Kidney (tissue), 14 donors: Measurements from ENCODE around the gene TEX11. TPM values are rescaled to one million over a fixed set of nuclear protein-coding genes. Genes with fewer than 3 reads are reported as not detected.
A peak's percentile ranks its signal among the peaks of the same experiment; 100 is the strongest.

Experiments used
- DNase-seq, 5 donors: peaks; one replicate each; pipeline ENCODE4 v3.0.0-alpha.2; 2013 to 2020
- FAIRE-seq: peaks from 2 replicates; lab custom pipeline; 2012; peaks lifted over from hg19 to GRCh38; lab: Jason Lieb, UNC
- H3K27ac ChIP-seq, 2 donors: one replicate each; pipeline ENCODE4 v1.7.0; 2013; ENCODE audit warnings: low read depth in 2 of 2, low read length in 2 of 2, inconsistent platforms in 1 of 2
- H3K27me3 ChIP-seq: one replicate; pipeline ENCODE4 v1.7.1; 2013; ENCODE audit warnings: low read length, inconsistent platforms; ENCODE audit not compliant: control insufficient read depth, insufficient read depth
- H3K36me3 ChIP-seq, 3 donors: one replicate each; pipeline versions ENCODE4 v1.7.0 to v1.7.1; 2013; ENCODE audit warnings: low read length in 3 of 3, control low read depth in 1 of 3, inconsistent platforms in 1 of 3; ENCODE audit not compliant: insufficient read depth in 3 of 3, control insufficient read depth in 2 of 3
- H3K4me1 ChIP-seq, 3 donors: one replicate each; pipeline versions ENCODE4 v1.7.0 to v1.7.1; 2013; ENCODE audit warnings: low read length in 3 of 3, inconsistent platforms in 1 of 3, low read depth in 1 of 3; ENCODE audit not compliant: control insufficient read depth in 2 of 3, insufficient read depth in 2 of 3
- H3K4me3 ChIP-seq, 3 donors: one replicate each; pipeline versions ENCODE4 v1.7.0 to v1.8.1; 2013; ENCODE audit warnings: low read length in 3 of 3, control low read depth in 1 of 3, inconsistent platforms in 1 of 3
- H3K9ac ChIP-seq, 3 donors: one replicate each; pipeline versions ENCODE4 v1.7.0 to v1.7.1; 2013; ENCODE audit warnings: low read length in 3 of 3, control low read depth in 1 of 3, inconsistent platforms in 1 of 3
- H3K9me3 ChIP-seq, 3 donors: one replicate each; pipeline versions ENCODE4 v1.7.0 to v1.7.1; 2013; ENCODE audit warnings: low read length in 3 of 3, control low read depth in 1 of 3, inconsistent platforms in 1 of 3; ENCODE audit not compliant: control insufficient read depth in 2 of 3, insufficient read depth in 1 of 3
- CTCF ChIP-seq: IDR thresholded peaks from 3 replicates; pipeline ENCODE4 v1.5.1; 2012; ENCODE audit warnings: mild to moderate bottlenecking, moderate library complexity, borderline replicate concordance; ENCODE audit not compliant: insufficient read depth; ENCODE audit errors: extremely low read depth
- intact Hi-C: fragments of 100-400 bp; cut with DNase I; formaldehyde crosslinking; loops from one replicate; pipeline ENCODE4 v1.11.1; 2022
- polyA plus RNA-seq: library from polyadenylated mRNA; stranded (reverse); fragments of 350-450 nt; fragmentation: Illumina TruSeq; extraction: RNeasy Lipid Tissue Mini Kit (QIAGEN cat#74804); gene quantifications from one replicate; pipeline ENCODE4 v1.2.3, GENCODE V29; 2014; ENCODE audit warnings: low read depth, low replicate concordance; ENCODE audit not compliant: insufficient read depth
- total RNA-seq: library from RNA; stranded (reverse); fragmentation: NEBNext Ultra II Directional; extraction: Animal tissue kit (Norgen Biotek cat#: 25700); gene quantifications from one replicate; pipeline ENCODE4 v1.2.1, GENCODE V29; 2021
- donor health status: control.
- donor health status: control.
- donor health status: control.
- donor health status: control.
- donor health status: control.
- donor health status: DM: yes; HTN: yes; CAD: no.
- donor health status: Normal renal cell carcinoma (clear cell type).

Gene TEX11
- total and polyA plus RNA-seq, 2 donors from 2014 or later = 0.28 TPM; not detected in 1

- peak in 2 of 5 donors; percentile 62 to 64 for DNase-seq
- H3K4me1 ChIP-seq = peaks cover 0 to 9% (median 4%) of the 10 kb centered on the region in 3 donors
- no peak for TF ChIP-seq CTCF
- peak overlapping the region in 1 of 2 donors; percentile 69 for H3K27ac ChIP-seq
- intact Hi-C loops = no loop called here
- no peak overlapping the region for H3K4me3 ChIP-seq
- no peak for FAIRE-seq
- H3K36me3 ChIP-seq = no peaks in the 10 kb centered on the region
- H3K9me3 ChIP-seq = no peaks in the 10 kb centered on the region
- no peak overlapping the region for H3K9ac ChIP-seq
- H3K27me3 ChIP-seq = no peaks in the 10 kb centered on the region
Measured at GRCh38 chrX:70485466-70485865, 423.0 kb downstream of the TEX11 start.

GRCh38 chrX:70482300-70482699 lies 426.2 kb downstream of the TEX11 start:
- Histone ChIP-seq H3K9me3 (no peaks in the 10 kb centered on the region), H3K9ac (no peak overlapping the region), H3K36me3 (no peaks in the 10 kb centered on the region), H3K4me1 (peaks cover 0 to 25% (median 14%) of the 10 kb centered on the region in 3 donors), H3K4me3 (no peak overlapping the region), H3K27me3 (no peaks in the 10 kb centered on the region), H3K27ac (peak overlapping the region; percentile 23 to 65)
- TF ChIP-seq CTCF = no peak
- no peak for DNase-seq
- FAIRE-seq = no peak
- intact Hi-C loops = no loop called here

- H3K4me3 ChIP-seq = no peak overlapping the region
- no peaks in the 10 kb centered on the region for H3K9me3 ChIP-seq
- H3K36me3 ChIP-seq = no peaks in the 10 kb centered on the region
- FAIRE-seq (no peak), DNase-seq (peak in 3 of 5 donors; percentile 37 to 55 (median 54))
- H3K9ac ChIP-seq = no peak overlapping the region
- no peak for TF ChIP-seq CTCF
- H3K4me1 ChIP-seq = peaks cover 0 to 25% (median 14%) of the 10 kb centered on the region in 3 donors
- no peaks in the 10 kb centered on the region for H3K27me3 ChIP-seq
- intact Hi-C loops = no loop called here
- H3K27ac ChIP-seq = peak overlapping the region; percentile 32 to 65
Measured at GRCh38 chrX:70481471-70482270, 426.8 kb downstream of the TEX11 start.
